ENCODE results near the gene SPACA7.

The SPACA7 gene

GRCh38 chr13:112351825-112352224 lies 24.3 kb upstream of the SPACA7 start:
- H3K27me3 ChIP-seq (ENCODE audit: insufficient read depth, low read length, poor library complexity, severe bottlenecking), result no peaks in the 10 kb centered on the region
- TF ChIP-seq CTCF (conservative IDR thresholded peaks at IDR 0.05; ENCODE audit: low read length) (no peak), EZH2phosphoT487 (IDR thresholded peaks at IDR 0.05; ENCODE audit: borderline replicate concordance) (no peak)

GRCh38 chr13:112353856-112354255 lies 22.3 kb upstream of the SPACA7 start:
- no peak overlapping the region for H3K4me3 ChIP-seq (ENCODE audit: low read length, poor library complexity, severe bottlenecking)
- no peaks in the 10 kb centered on the region for H3F3A ChIP-seq (ENCODE audit: low read depth)
- TF ChIP-seq EZH2phosphoT487 (IDR thresholded peaks at IDR 0.05; ENCODE audit: borderline replicate concordance) (no peak), CTCF (conservative IDR thresholded peaks at IDR 0.05; ENCODE audit: low read length) (no peak)
- H3K79me2 ChIP-seq (ENCODE audit: insufficient read depth, low read length), result no peaks in the 10 kb centered on the region
- no peaks in the 10 kb centered on the region for H3K4me1 ChIP-seq (ENCODE audit: insufficient read depth, low read length, poor library complexity, severe bottlenecking)
- no peaks in the 10 kb centered on the region for H4K20me1 ChIP-seq (ENCODE audit: insufficient read depth, low read length, poor library complexity, severe bottlenecking)
- no peaks in the 10 kb centered on the region for H3K27me3 ChIP-seq (ENCODE audit: insufficient read depth, low read length, poor library complexity, severe bottlenecking)
- no peak overlapping the region for H2AFZ ChIP-seq (ENCODE audit: low read length)
- no peaks in the 10 kb centered on the region for H3K36me3 ChIP-seq (ENCODE audit: insufficient read depth, low read length)
- no peak overlapping the region for H3K9ac ChIP-seq (ENCODE audit: low read depth, low read length, poor library complexity, severe bottlenecking)
- no peaks in the 10 kb centered on the region; the same call in 1 of the 2 replicates for H3K9me3 ChIP-seq (ENCODE audit: insufficient read depth, low read depth, low read length)
- H3K9me2 ChIP-seq (replicated peaks; ENCODE audit: low read depth, low read length), result no peaks in the 10 kb centered on the region
- H3K4me2 ChIP-seq (ENCODE audit: low read depth, low read length, poor library complexity, severe bottlenecking), result no peak overlapping the region

More at GRCh38 chr13:112351825-112352224, 24.3 kb upstream of the SPACA7 start:
- H3K79me2 ChIP-seq (ENCODE audit: insufficient read depth, low read length), result no peaks in the 10 kb centered on the region
- H4K20me1 ChIP-seq (ENCODE audit: insufficient read depth, low read length, poor library complexity, severe bottlenecking), result no peaks in the 10 kb centered on the region
- H3K9ac ChIP-seq (ENCODE audit: low read depth, low read length, poor library complexity, severe bottlenecking), result no peak overlapping the region
- no peak overlapping the region for H2AFZ ChIP-seq (ENCODE audit: low read length)
- H3K9me2 ChIP-seq (replicated peaks; ENCODE audit: low read depth, low read length), result no peaks in the 10 kb centered on the region
- H3K4me1 ChIP-seq (ENCODE audit: insufficient read depth, low read length, poor library complexity, severe bottlenecking), result no peaks in the 10 kb centered on the region
- no peak overlapping the region for H3K4me3 ChIP-seq (ENCODE audit: low read length, poor library complexity, severe bottlenecking)
- no peaks in the 10 kb centered on the region; the same call in 1 of the 2 replicates for H3K9me3 ChIP-seq (ENCODE audit: insufficient read depth, low read depth, low read length)
- no peaks in the 10 kb centered on the region for H3F3A ChIP-seq (ENCODE audit: low read depth)
- no peaks in the 10 kb centered on the region for H3K36me3 ChIP-seq (ENCODE audit: insufficient read depth, low read length)
- H3K4me2 ChIP-seq (ENCODE audit: low read depth, low read length, poor library complexity, severe bottlenecking), result no peak overlapping the region

- H3K9ac ChIP-seq (ENCODE audit: low read depth, low read length, poor library complexity, severe bottlenecking), result no peak overlapping the region
- H3K36me3 ChIP-seq (ENCODE audit: insufficient read depth, low read length), result no peaks in the 10 kb centered on the region
- H3K4me3 ChIP-seq (ENCODE audit: low read length, poor library complexity, severe bottlenecking), result no peak overlapping the region
- H3K4me2 ChIP-seq (ENCODE audit: low read depth, low read length, poor library complexity, severe bottlenecking), result no peak overlapping the region
- no peak overlapping the region for H2AFZ ChIP-seq (ENCODE audit: low read length)
- H3K9me2 ChIP-seq (replicated peaks; ENCODE audit: low read depth, low read length), result no peaks in the 10 kb centered on the region
- no peaks in the 10 kb centered on the region for H3K79me2 ChIP-seq (ENCODE audit: insufficient read depth, low read length)
- H3K9me3 ChIP-seq (ENCODE audit: insufficient read depth, low read depth, low read length), result no peaks in the 10 kb centered on the region; the same call in 1 of the 2 replicates
- H3K4me1 ChIP-seq (ENCODE audit: insufficient read depth, low read length, poor library complexity, severe bottlenecking), result no peaks in the 10 kb centered on the region
- no peaks in the 10 kb centered on the region for H3K27me3 ChIP-seq (ENCODE audit: insufficient read depth, low read length, poor library complexity, severe bottlenecking)
- no peaks in the 10 kb centered on the region for H3F3A ChIP-seq (ENCODE audit: low read depth)
- H4K20me1 ChIP-seq (ENCODE audit: insufficient read depth, low read length, poor library complexity, severe bottlenecking), result no peaks in the 10 kb centered on the region
- TF ChIP-seq EZH2phosphoT487 (IDR thresholded peaks at IDR 0.05; ENCODE audit: borderline replicate concordance), result no peak
- TF ChIP-seq CTCF (conservative IDR thresholded peaks at IDR 0.05; ENCODE audit: low read length), result no peak
Observed at GRCh38 chr13:112354330-112355273, 21.6 kb upstream of the SPACA7 start.
